ENCODE measurements around the gene SYTL2.
"Not testable (repeated sequence)": the region's sequence is repeated elsewhere in the genome, so short reads cannot be mapped to it uniquely, and the experiment has no call there.

SYTL2 gene

GRCh38 chr11:85694385-85694980 lies 116.5 kb downstream of the SYTL2 start:
- no peaks in the 10 kb centered on the region for H3K27me3 ChIP-seq (ENCODE audit: insufficient read depth, low read length)
- H3K4me3 ChIP-seq (ENCODE audit: low read length): no peak overlapping the region
- H2AFZ ChIP-seq (ENCODE audit: low read depth, low read length): no peak overlapping the region
- H3K4me1 ChIP-seq (ENCODE audit: insufficient read depth, low read length): no peaks in the 10 kb centered on the region
- peaks cover 2% of the 10 kb centered on the region for H3K36me3 ChIP-seq (ENCODE audit: insufficient read depth, low read length)
- no peaks in the 10 kb centered on the region for H3K9me3 ChIP-seq (ENCODE audit: low read length)

GRCh38 chr11:85685820-85686459 lies 125.0 kb downstream of the SYTL2 start, which contains the start of gene CCDC89:
CCDC89 (minus strand) TSS chr11:85686195; CDS start chr11:85686130, 65 bp downstream.
- Histone ChIP-seq H3K27me3 (ENCODE audit: insufficient read depth, low read length) (no peaks in the 10 kb centered on the region), H2AFZ (ENCODE audit: low read depth, low read length) (no peak within 1 kb of the TSS), H3K9me3 (ENCODE audit: low read length) (no peaks in the 10 kb centered on the region), H3K4me3 (ENCODE audit: low read length) (no peak within 1 kb of the TSS), H3K36me3 (ENCODE audit: insufficient read depth, low read length) (no peaks in the 10 kb centered on the region), H3K4me1 (ENCODE audit: insufficient read depth, low read length) (no peaks in the 10 kb centered on the region)

- Histone ChIP-seq H2AFZ (ENCODE audit: low read depth, low read length) (no peak overlapping the region), H3K27me3 (ENCODE audit: insufficient read depth, low read length) (no peaks in the 10 kb centered on the region), H3K4me1 (ENCODE audit: insufficient read depth, low read length) (no peaks in the 10 kb centered on the region), H3K4me3 (ENCODE audit: low read length) (no peak overlapping the region), H3K36me3 (ENCODE audit: insufficient read depth, low read length) (no peaks in the 10 kb centered on the region), H3K9me3 (ENCODE audit: low read length) (no peaks in the 10 kb centered on the region)
These were observed 125.7 kb downstream of the SYTL2 start for GRCh38 chr11:85685125-85685819.

GRCh38 chr11:85682330-85683305 lies 128.3 kb downstream of the SYTL2 start:
- Histone ChIP-seq H3K4me3 (ENCODE audit: low read length) (no peak overlapping the region), H3K4me1 (ENCODE audit: insufficient read depth, low read length) (no peaks in the 10 kb centered on the region), H3K27me3 (ENCODE audit: insufficient read depth, low read length) (no peaks in the 10 kb centered on the region), H2AFZ (ENCODE audit: low read depth, low read length) (no peak overlapping the region), H3K9me3 (ENCODE audit: low read length) (no peaks in the 10 kb centered on the region), H3K36me3 (ENCODE audit: insufficient read depth, low read length) (no peaks in the 10 kb centered on the region)

GRCh38 chr11:85680897-85681296 lies 130.0 kb downstream of the SYTL2 start:
- Histone ChIP-seq H2AFZ (ENCODE audit: low read depth, low read length) (no peak overlapping the region), H3K9me3 (ENCODE audit: low read length) (no peaks in the 10 kb centered on the region), H3K4me3 (ENCODE audit: low read length) (no peak overlapping the region), H3K4me1 (ENCODE audit: insufficient read depth, low read length) (no peaks in the 10 kb centered on the region), H3K27me3 (ENCODE audit: insufficient read depth, low read length) (no peaks in the 10 kb centered on the region), H3K36me3 (ENCODE audit: insufficient read depth, low read length) (no peaks in the 10 kb centered on the region)

- H3K36me3 ChIP-seq (ENCODE audit: insufficient read depth, low read length): no peaks in the 10 kb centered on the region
These were observed 131.4 kb downstream of the SYTL2 start for GRCh38 chr11:85679576-85679975.

GRCh38 chr11:85673393-85673792 lies 137.5 kb downstream of the SYTL2 start:
- peaks cover 4% of the 10 kb centered on the region for H3K27me3 ChIP-seq (ENCODE audit: insufficient read depth, low read length)
- no peak overlapping the region for H3K4me3 ChIP-seq (ENCODE audit: low read length)
- H3K9me3 ChIP-seq (ENCODE audit: low read length): peaks cover 3% of the 10 kb centered on the region
- no peak overlapping the region for H2AFZ ChIP-seq (ENCODE audit: low read depth, low read length)
- no peaks in the 10 kb centered on the region for H3K36me3 ChIP-seq (ENCODE audit: insufficient read depth, low read length)
- H3K4me1 ChIP-seq (ENCODE audit: insufficient read depth, low read length): no peaks in the 10 kb centered on the region

More at GRCh38 chr11:85679576-85679975, 131.4 kb downstream of the SYTL2 start:
- no peaks in the 10 kb centered on the region for H3K9me3 ChIP-seq (ENCODE audit: low read length)
- no peak overlapping the region for H2AFZ ChIP-seq (ENCODE audit: low read depth, low read length)
- no peak overlapping the region for H3K4me3 ChIP-seq (ENCODE audit: low read length)
- H3K27me3 ChIP-seq (ENCODE audit: insufficient read depth, low read length): no peaks in the 10 kb centered on the region
- no peaks in the 10 kb centered on the region for H3K4me1 ChIP-seq (ENCODE audit: insufficient read depth, low read length)

- Histone ChIP-seq H2AFZ (ENCODE audit: low read depth, low read length) (no peak overlapping the region), H3K9me3 (ENCODE audit: low read length) (peaks cover 3% of the 10 kb centered on the region), H3K4me1 (ENCODE audit: insufficient read depth, low read length) (no peaks in the 10 kb centered on the region), H3K4me3 (ENCODE audit: low read length) (no peak overlapping the region), H3K36me3 (ENCODE audit: insufficient read depth, low read length) (no peaks in the 10 kb centered on the region), H3K27me3 (ENCODE audit: insufficient read depth, low read length) (peaks cover 4% of the 10 kb centered on the region)
These were observed 138.6 kb downstream of the SYTL2 start for GRCh38 chr11:85672105-85672902.

- not testable (repeated sequence) for H3K9me3 ChIP-seq (ENCODE audit: low read length); H3K36me3 ChIP-seq (ENCODE audit: insufficient read depth, low read length); H3K4me3 ChIP-seq (ENCODE audit: low read length); H3K27me3 ChIP-seq (ENCODE audit: insufficient read depth, low read length); H3K4me1 ChIP-seq (ENCODE audit: insufficient read depth, low read length); H2AFZ ChIP-seq (ENCODE audit: low read depth, low read length)
These were observed 139.8 kb downstream of the SYTL2 start for GRCh38 chr11:85670949-85671663.

- peaks cover 1% of the 10 kb centered on the region for H3K36me3 ChIP-seq (ENCODE audit: insufficient read depth, low read length)
- no peak overlapping the region for H2AFZ ChIP-seq (ENCODE audit: low read depth, low read length)
- H3K4me3 ChIP-seq (ENCODE audit: low read length): no peak overlapping the region
- H3K4me1 ChIP-seq (ENCODE audit: insufficient read depth, low read length): peaks cover 5% of the 10 kb centered on the region
- H3K27me3 ChIP-seq (ENCODE audit: insufficient read depth, low read length): no peaks in the 10 kb centered on the region
- H3K9me3 ChIP-seq (ENCODE audit: low read length): peaks cover 3% of the 10 kb centered on the region
These were observed 142.8 kb downstream of the SYTL2 start for GRCh38 chr11:85668157-85668556.

- H3K36me3 ChIP-seq (ENCODE audit: insufficient read depth, low read length): peaks cover 11% of the 10 kb centered on the region
- H3K9me3 ChIP-seq (ENCODE audit: low read length): no peaks in the 10 kb centered on the region
- no peak overlapping the region for H3K4me3 ChIP-seq (ENCODE audit: low read length)
- peaks cover 16% of the 10 kb centered on the region for H3K4me1 ChIP-seq (ENCODE audit: insufficient read depth, low read length)
- H2AFZ ChIP-seq (ENCODE audit: low read depth, low read length): no peak overlapping the region
- no peaks in the 10 kb centered on the region for H3K27me3 ChIP-seq (ENCODE audit: insufficient read depth, low read length)
These were observed 144.3 kb downstream of the SYTL2 start for GRCh38 chr11:85666687-85667086.

- H2AFZ ChIP-seq (ENCODE audit: low read depth, low read length): peak overlapping the region; percentile 95
- H3K36me3 ChIP-seq (ENCODE audit: insufficient read depth, low read length): peaks cover 18% of the 10 kb centered on the region
- H3K4me1 ChIP-seq (ENCODE audit: insufficient read depth, low read length): peaks cover 24% of the 10 kb centered on the region
- no peaks in the 10 kb centered on the region for H3K27me3 ChIP-seq (ENCODE audit: insufficient read depth, low read length)
- peak overlapping the region; percentile 87 for H3K4me3 ChIP-seq (ENCODE audit: low read length)
- H3K9me3 ChIP-seq (ENCODE audit: low read length): no peaks in the 10 kb centered on the region
These were observed 145.2 kb downstream of the SYTL2 start for GRCh38 chr11:85665733-85666132.
